ENCODE measurements around the gene RUFY4.
"Not testable (repeated sequence)": the region's sequence is repeated elsewhere in the genome, so short reads cannot be mapped to it uniquely, and the experiment has no call there.

GRCh38 chr2:218068721-218069334 is at the start of gene RUFY4:
- TF ChIP-seq EZH2phosphoT487 (IDR thresholded peaks at IDR 0.05; ENCODE audit: borderline replicate concordance): not testable (repeated sequence)
- peak; percentile 66 for TF ChIP-seq CTCF (conservative IDR thresholded peaks at IDR 0.05; ENCODE audit: low read length)
